D341Med (cell line): ENCODE data around the gene FAM9A.

Source experiments
- DNase-seq: peaks from one replicate; pipeline ENCODE4 v3.0.0; 2012; ENCODE audit warnings: low spot score

Gene FAM9A

GRCh38 chrX:8801041-8801599 lies at the start of gene FAM9A:
TSS of gene FAM9A (minus strand) at chrX:8801383. CDS start at chrX:8800171, 1,212 bp downstream.
- DNase-seq, result no peak

GRCh38 chrX:8850478-8850877 lies 49.3 kb upstream of the FAM9A start:
- no peak for DNase-seq

- peak; percentile 15 for DNase-seq
These were observed 48.8 kb upstream of the FAM9A start for GRCh38 chrX:8849945-8850344.

- no peak for DNase-seq
These were observed 48.3 kb upstream of the FAM9A start for GRCh38 chrX:8849458-8849857.

- no peak for DNase-seq
These were observed 47.7 kb upstream of the FAM9A start for GRCh38 chrX:8848911-8849310.

GRCh38 chrX:8848441-8848840 lies 47.3 kb upstream of the FAM9A start:
- DNase-seq, result no peak

- no peak for DNase-seq
These were observed 46.2 kb upstream of the FAM9A start for GRCh38 chrX:8847360-8847759.

- DNase-seq, result no peak
These were observed 45.1 kb upstream of the FAM9A start for GRCh38 chrX:8846266-8846665.

GRCh38 chrX:8845469-8845868 lies 44.3 kb upstream of the FAM9A start:
- DNase-seq, result no peak

GRCh38 chrX:8845060-8845459 lies 43.9 kb upstream of the FAM9A start:
- no peak for DNase-seq

- no peak for DNase-seq
These were observed 43.0 kb upstream of the FAM9A start for GRCh38 chrX:8844157-8844556.

GRCh38 chrX:8841911-8842310 lies 40.7 kb upstream of the FAM9A start:
- DNase-seq, result no peak

GRCh38 chrX:8834392-8834791 lies 33.2 kb upstream of the FAM9A start:
- no peak for DNase-seq

- DNase-seq, result no peak
These were observed 31.6 kb upstream of the FAM9A start for GRCh38 chrX:8832582-8833378.

GRCh38 chrX:8823698-8824097 lies 22.5 kb upstream of the FAM9A start:
- DNase-seq, result no peak

GRCh38 chrX:8822002-8822401 lies 20.8 kb upstream of the FAM9A start:
- no peak for DNase-seq

- no peak for DNase-seq
These were observed 19.8 kb upstream of the FAM9A start for GRCh38 chrX:8820910-8821527.

GRCh38 chrX:8815460-8816065 lies 14.4 kb upstream of the FAM9A start:
- DNase-seq, result peak; percentile 48

- DNase-seq, result no peak
These were observed 11.9 kb upstream of the FAM9A start for GRCh38 chrX:8813036-8813435.

GRCh38 chrX:8811611-8812010 lies 10.4 kb upstream of the FAM9A start:
- no peak for DNase-seq

- DNase-seq, result no peak
These were observed 7.5 kb upstream of the FAM9A start for GRCh38 chrX:8808661-8809060.

- DNase-seq, result no peak
These were observed 4.8 kb upstream of the FAM9A start for GRCh38 chrX:8805974-8806373.

- DNase-seq, result no peak
These were observed 3.9 kb upstream of the FAM9A start for GRCh38 chrX:8805046-8805445.
